ACC112 (cell line): ENCODE measurements around the gene SMARCA4.

Experiments
- H2AFZ ChIP-seq: fragments of 200-600 bp; sonication (generic); one replicate; pipeline ENCODE4 v1.6.0; 2017; ENCODE audit warnings: antibody characterized with exemption, low read length; ENCODE audit not compliant: unreplicated experiment
- H3K27ac ChIP-seq: fragments of 200-600 bp; sonication (generic); 2 replicates; pipeline ENCODE4 v1.5.1; 2014; ENCODE audit warnings: low read depth, mild to moderate bottlenecking, antibody characterized with exemption, low read length, moderate library complexity
- H3K27me3 ChIP-seq: fragments of 200-600 bp; sonication (generic); 2 replicates; pipeline ENCODE4 v1.6.1; 2014; ENCODE audit warnings: mild to moderate bottlenecking, antibody characterized with exemption, low read length, moderate library complexity, mixed read lengths; ENCODE audit not compliant: insufficient read depth
- H3K36me3 ChIP-seq: fragments of 200-600 bp; sonication (generic); 2 replicates; pipeline ENCODE4 v1.6.1; 2016; ENCODE audit warnings: mild to moderate bottlenecking, antibody characterized with exemption, low read length, moderate library complexity, mixed read lengths; ENCODE audit not compliant: insufficient read depth
- H3K4me1 ChIP-seq: fragments of 200-600 bp; sonication (generic); one replicate; pipeline ENCODE4 v1.6.1; 2016; ENCODE audit warnings: low read length, mixed read lengths; ENCODE audit not compliant: insufficient read depth, unreplicated experiment, control insufficient read depth
- H3K4me3 ChIP-seq: fragments of 200-600 bp; sonication (generic); 2 replicates; pipeline ENCODE4 v1.5.1; 2014; ENCODE audit warnings: mild to moderate bottlenecking, low read depth, low read length
- H3K79me2 ChIP-seq: fragments of 200-600 bp; sonication (generic); one replicate; pipeline ENCODE4 v1.6.0; 2016; ENCODE audit warnings: low read length; ENCODE audit not compliant: control insufficient read depth, unreplicated experiment, insufficient read depth

The SMARCA4 gene

GRCh38 chr19:10960314-10961072 lies at the start of gene SMARCA4:
Gene SMARCA4 (plus strand): TSS chr19:10961030. CDS start chr19:10984152, 23,122 bp downstream.
- peak within 1 kb of the TSS; percentile 72 for H2AFZ ChIP-seq
- H3K79me2 ChIP-seq = peaks cover 44% of the 10 kb centered on the region

GRCh38 chr19:10911579-10912363 lies 49.1 kb upstream of the SMARCA4 start:
- H3K36me3 ChIP-seq = peaks cover 4% of the 10 kb centered on the region; the same call in 1 of the 2 replicates

More at GRCh38 chr19:10960314-10961072, at the start of gene SMARCA4:
- Histone ChIP-seq H3K27ac (peak within 1 kb of the TSS; percentile 64), H3K36me3 (no peaks in the 10 kb centered on the region), H3K27me3 (no peaks in the 10 kb centered on the region), H3K4me3 (peak within 1 kb of the TSS; percentile 100), H3K4me1 (no peaks in the 10 kb centered on the region)

GRCh38 chr19:10912619-10913018 lies 48.2 kb upstream of the SMARCA4 start:
- peaks cover 14% of the 10 kb centered on the region for H3K4me1 ChIP-seq
- no peak overlapping the region for H3K4me3 ChIP-seq
- peaks cover 4% of the 10 kb centered on the region; the same call in 1 of the 2 replicates for H3K36me3 ChIP-seq
- no peaks in the 10 kb centered on the region for H3K79me2 ChIP-seq
- H3K27me3 ChIP-seq = no peaks in the 10 kb centered on the region
- no peak overlapping the region for H3K27ac ChIP-seq
- no peak overlapping the region for H2AFZ ChIP-seq

More at GRCh38 chr19:10911579-10912363, 49.1 kb upstream of the SMARCA4 start:
- Histone ChIP-seq H3K4me1 (peaks cover 14% of the 10 kb centered on the region), H2AFZ (no peak overlapping the region), H3K27me3 (no peaks in the 10 kb centered on the region), H3K79me2 (no peaks in the 10 kb centered on the region), H3K4me3 (no peak overlapping the region), H3K27ac (no peak overlapping the region)

- Histone ChIP-seq H3K4me1 (peaks cover 14% of the 10 kb centered on the region), H2AFZ (no peak overlapping the region), H3K79me2 (no peaks in the 10 kb centered on the region), H3K27me3 (no peaks in the 10 kb centered on the region), H3K27ac (no peak overlapping the region), H3K4me3 (no peak overlapping the region), H3K36me3 (no peaks in the 10 kb centered on the region)
These were observed 47.0 kb upstream of the SMARCA4 start for GRCh38 chr19:10913716-10914340.

- H3K36me3 ChIP-seq = no peaks in the 10 kb centered on the region
These were observed 45.4 kb upstream of the SMARCA4 start for GRCh38 chr19:10915130-10916091.

GRCh38 chr19:10916602-10917001 lies 44.2 kb upstream of the SMARCA4 start:
- H3K27ac ChIP-seq = no peak overlapping the region
- H3K4me1 ChIP-seq = peaks cover 14% of the 10 kb centered on the region
- no peaks in the 10 kb centered on the region for H3K27me3 ChIP-seq
- no peak overlapping the region for H2AFZ ChIP-seq
- H3K79me2 ChIP-seq = no peaks in the 10 kb centered on the region
- H3K4me3 ChIP-seq = no peak overlapping the region
- no peaks in the 10 kb centered on the region for H3K36me3 ChIP-seq

More at GRCh38 chr19:10915130-10916091, 45.4 kb upstream of the SMARCA4 start:
- peaks cover 14% of the 10 kb centered on the region for H3K4me1 ChIP-seq
- H3K27me3 ChIP-seq = no peaks in the 10 kb centered on the region
- H2AFZ ChIP-seq = no peak overlapping the region
- H3K4me3 ChIP-seq = no peak overlapping the region
- no peaks in the 10 kb centered on the region for H3K79me2 ChIP-seq
- H3K27ac ChIP-seq = no peak overlapping the region

- H3K4me1 ChIP-seq = peaks cover 14% of the 10 kb centered on the region
- no peak overlapping the region for H3K4me3 ChIP-seq
- H3K79me2 ChIP-seq = no peaks in the 10 kb centered on the region
- no peaks in the 10 kb centered on the region for H3K27me3 ChIP-seq
- H2AFZ ChIP-seq = no peak overlapping the region
- H3K27ac ChIP-seq = no peak overlapping the region
- H3K36me3 ChIP-seq = no peaks in the 10 kb centered on the region
These were observed 42.5 kb upstream of the SMARCA4 start for GRCh38 chr19:10918359-10918758.

GRCh38 chr19:10919352-10920287 lies 41.2 kb upstream of the SMARCA4 start:
- Histone ChIP-seq H3K79me2 (no peaks in the 10 kb centered on the region), H3K36me3 (no peaks in the 10 kb centered on the region), H2AFZ (no peak overlapping the region), H3K4me1 (peaks cover 14% of the 10 kb centered on the region), H3K27ac (no peak overlapping the region), H3K4me3 (no peak overlapping the region), H3K27me3 (no peaks in the 10 kb centered on the region)

- Histone ChIP-seq H3K4me1 (peaks cover 8% of the 10 kb centered on the region), H3K27me3 (no peaks in the 10 kb centered on the region), H3K79me2 (no peaks in the 10 kb centered on the region), H3K4me3 (no peak overlapping the region), H3K27ac (no peak overlapping the region), H3K36me3 (0 out of 2 replicates have a peak, but pooled peaks cover under 1% of the 10 kb centered on the region), H2AFZ (no peak overlapping the region)
These were observed 40.6 kb upstream of the SMARCA4 start for GRCh38 chr19:10920288-10920655.
